Left lung (tissue), 10 donors: ENCODE measurements around the gene ECHDC1. TPM values are rescaled to one million over a fixed set of nuclear protein-coding genes. Genes with fewer than 3 reads are reported as not detected.

Source experiments
- ATAC-seq: fragments of 200-7000 bp; cut with Tn5 transposase; one replicate; pipeline ENCODE4 v1.9.1; 2020; ENCODE audit warnings: moderate library complexity
- DNase-seq, 4 donors: peaks; one replicate each; pipeline ENCODE4 v3.0.0-alpha.2; 2013 to 2020
- H3K27ac ChIP-seq, 2 donors: fragments of 200-600 bp; sonication (generic) in 1 of 2; one replicate each; pipeline versions ENCODE4 v1.5.0 to v1.8.0; 2020 to 2021
- H3K27me3 ChIP-seq, 2 donors: fragments of 200-600 bp; sonication (generic) in 1 of 2; one replicate each; pipeline versions ENCODE4 v1.5.0 to v1.8.0; 2020 to 2021
- H3K36me3 ChIP-seq, 2 donors: fragments of 200-600 bp; sonication (generic) in 1 of 2; one replicate each; pipeline versions ENCODE4 v1.5.0 to v1.8.0; 2020 to 2021
- H3K4me1 ChIP-seq, 2 donors: fragments of 200-600 bp; one replicate each; pipeline ENCODE4 v1.8.0; 2021
- H3K4me3 ChIP-seq, 2 donors: fragments of 200-600 bp; sonication (generic) in 1 of 2; one replicate each; pipeline versions ENCODE4 v1.5.0 to v1.8.0; 2020 to 2021; ENCODE audit warnings: mild to moderate bottlenecking in 1 of 2
- H3K9me3 ChIP-seq, 2 donors: fragments of 200-600 bp; sonication (generic) in 1 of 2; one replicate each; pipeline versions ENCODE4 v1.5.0 to v1.8.0; 2020 to 2021
- intact Hi-C, 2 donors: fragments of 100-400 bp; cut with DNase I; formaldehyde crosslinking; loops; one replicate each; pipeline versions ENCODE4 v1.11.2 to v1.14.2; 2022
- polyA plus RNA-seq, 6 donors: library from polyadenylated mRNA; unstranded; fragments of 120-200 nt; gene quantifications; one replicate each; pipeline ENCODE4 v1.2.1, GENCODE V29; 2013; ENCODE audit not compliant: insufficient read length in 6 of 6
- total RNA-seq, 2 donors: library from RNA; stranded (reverse); fragmentation: NEBNext Ultra II Directional; extraction: Animal tissue kit (Norgen Biotek cat#: 25700); gene quantifications; one replicate each; pipeline ENCODE4 v1.2.1, GENCODE V29; 2021
- TF ChIP-seq, protein P1 (sequence below), 2 donors: fragments of 200-600 bp; sonication (generic) in 1 of 2; IDR thresholded peaks; one replicate each; pipeline versions ENCODE4 v1.5.0 to v1.8.0; 2021; ENCODE audit warnings: antibody characterized with exemption in 2 of 2
- donor health status: DM: no; HTN: yes; CAD: no.
- donor health status: DM: no; HTN: no; CAD: no.

The ECHDC1 gene
- total and polyA plus RNA-seq, 8 donors = 65.9 to 88.2 (median 81.0) TPM

DNA sequence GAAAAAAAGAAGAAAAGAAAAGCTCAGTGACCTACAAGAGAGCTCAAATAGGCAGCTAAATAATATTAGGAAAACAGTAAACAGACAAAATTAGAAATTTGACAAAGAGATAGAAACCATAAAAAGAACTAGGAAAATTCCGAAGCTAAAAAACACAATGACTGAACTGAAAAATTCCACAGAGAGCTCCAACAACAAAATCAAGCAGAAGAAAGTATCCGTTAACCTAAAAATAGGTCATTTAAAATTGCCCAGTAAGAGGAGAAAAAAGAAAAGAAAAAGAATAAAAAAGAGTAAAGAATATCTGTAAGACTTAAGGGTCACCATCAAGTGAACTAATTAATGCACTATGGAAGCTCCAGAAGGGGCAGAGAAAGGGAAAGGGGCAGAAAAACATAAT, 6.6 kb upstream of the ECHDC1 start:
- intact Hi-C loops = no loop called here
- Histone ChIP-seq H3K27me3 (no peaks in the 10 kb centered on the region), H3K9me3 (peaks cover 0 to 4% of the 10 kb centered on the region in 2 donors), H3K4me3 (no peak overlapping the region), H3K27ac (no peak overlapping the region), H3K36me3 (no peaks in the 10 kb centered on the region), H3K4me1 (peaks cover 0 to 40% of the 10 kb centered on the region in 2 donors)
- TF ChIP-seq, protein P1, sequence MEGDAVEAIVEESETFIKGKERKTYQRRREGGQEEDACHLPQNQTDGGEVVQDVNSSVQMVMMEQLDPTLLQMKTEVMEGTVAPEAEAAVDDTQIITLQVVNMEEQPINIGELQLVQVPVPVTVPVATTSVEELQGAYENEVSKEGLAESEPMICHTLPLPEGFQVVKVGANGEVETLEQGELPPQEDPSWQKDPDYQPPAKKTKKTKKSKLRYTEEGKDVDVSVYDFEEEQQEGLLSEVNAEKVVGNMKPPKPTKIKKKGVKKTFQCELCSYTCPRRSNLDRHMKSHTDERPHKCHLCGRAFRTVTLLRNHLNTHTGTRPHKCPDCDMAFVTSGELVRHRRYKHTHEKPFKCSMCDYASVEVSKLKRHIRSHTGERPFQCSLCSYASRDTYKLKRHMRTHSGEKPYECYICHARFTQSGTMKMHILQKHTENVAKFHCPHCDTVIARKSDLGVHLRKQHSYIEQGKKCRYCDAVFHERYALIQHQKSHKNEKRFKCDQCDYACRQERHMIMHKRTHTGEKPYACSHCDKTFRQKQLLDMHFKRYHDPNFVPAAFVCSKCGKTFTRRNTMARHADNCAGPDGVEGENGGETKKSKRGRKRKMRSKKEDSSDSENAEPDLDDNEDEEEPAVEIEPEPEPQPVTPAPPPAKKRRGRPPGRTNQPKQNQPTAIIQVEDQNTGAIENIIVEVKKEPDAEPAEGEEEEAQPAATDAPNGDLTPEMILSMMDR (IDR thresholded peaks at IDR 0.05) = no peak
- DNase-seq = no peak
- no peak for ATAC-seq

DNA sequence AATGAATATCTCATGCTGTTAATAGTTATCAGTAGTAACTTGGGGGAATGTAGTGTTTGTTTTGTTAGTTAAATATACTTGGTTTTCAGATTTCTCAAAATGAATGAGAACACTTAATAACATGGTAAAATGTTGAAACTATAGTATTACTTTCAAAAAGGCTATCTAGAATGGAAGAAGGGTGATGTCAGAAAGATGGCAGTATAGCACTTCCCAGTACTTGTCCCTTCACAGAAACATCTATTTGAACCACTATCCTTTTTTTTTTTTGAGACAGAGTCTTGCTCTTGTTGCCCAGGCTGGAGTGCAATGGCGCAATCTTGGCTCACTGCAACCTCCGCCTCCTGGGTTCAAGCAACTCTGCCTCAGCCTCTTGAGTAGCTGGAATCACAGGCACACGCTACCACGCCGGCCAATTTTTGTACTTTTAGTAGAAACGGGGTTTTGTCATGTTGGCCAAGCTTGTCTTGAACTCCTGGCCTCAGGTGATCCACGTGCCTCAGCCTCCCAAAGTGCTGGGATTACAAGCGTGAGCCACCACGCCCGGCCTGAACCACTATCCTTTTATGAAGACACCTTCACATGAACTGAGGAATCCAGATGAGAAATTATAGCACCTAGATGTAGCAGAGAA, 4.7 kb upstream of the ECHDC1 start:
- peaks cover 0 to 4% of the 10 kb centered on the region in 2 donors for H3K9me3 ChIP-seq
- ATAC-seq = peak; percentile 60
- intact Hi-C loops = no loop called here
- no peak overlapping the region for H3K4me3 ChIP-seq
- H3K36me3 ChIP-seq = no peaks in the 10 kb centered on the region
- H3K27ac ChIP-seq = peak overlapping the region; percentile 71 to 74
- H3K4me1 ChIP-seq = peaks cover 0 to 50% of the 10 kb centered on the region in 2 donors
- peak in 2 of 4 donors; percentile 44 to 57 for DNase-seq
- H3K27me3 ChIP-seq = no peaks in the 10 kb centered on the region
- TF ChIP-seq, protein P1 (IDR thresholded peaks at IDR 0.05) = no peak

GRCh38 chr6:127347178-127347577, 3.8 kb upstream of the ECHDC1 start:
- no peaks in the 10 kb centered on the region for H3K27me3 ChIP-seq
- DNase-seq = peak in 2 of 4 donors; percentile 35 to 56
- TF ChIP-seq, protein P1 (IDR thresholded peaks at IDR 0.05) = no peak
- H3K36me3 ChIP-seq = no peaks in the 10 kb centered on the region
- peak overlapping the region; percentile 71 to 74 for H3K27ac ChIP-seq
- ATAC-seq = peak; percentile 16
- H3K4me1 ChIP-seq = peaks cover 3 to 49% of the 10 kb centered on the region in 2 donors
- H3K9me3 ChIP-seq = peaks cover 0 to 4% of the 10 kb centered on the region in 2 donors
- no peak overlapping the region for H3K4me3 ChIP-seq
- intact Hi-C loops = no loop called here

DNA sequence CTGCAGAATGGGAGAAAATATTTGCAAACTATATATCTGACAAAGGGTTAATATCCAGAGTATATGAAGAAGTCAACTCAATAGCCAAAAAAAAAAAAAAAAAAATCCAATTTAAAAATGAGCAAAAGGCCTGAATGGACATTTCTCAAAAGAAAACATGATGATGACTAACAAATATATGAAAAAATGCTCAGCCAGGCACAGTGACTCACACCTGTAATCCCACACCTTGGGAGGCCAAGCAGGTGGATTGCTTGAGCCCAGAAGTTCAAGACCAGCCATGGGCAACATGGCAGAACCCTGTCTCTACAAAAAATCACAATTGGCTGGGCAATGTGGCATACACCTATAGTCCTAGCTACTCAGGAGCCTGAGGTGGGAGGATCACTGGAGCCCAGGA, 2.1 kb upstream of the ECHDC1 start:
- peak overlapping the region; percentile 13 to 74 for H3K27ac ChIP-seq
- peaks cover 0 to 4% of the 10 kb centered on the region in 2 donors for H3K9me3 ChIP-seq
- H3K4me1 ChIP-seq = peaks cover 9 to 63% of the 10 kb centered on the region in 2 donors
- no peak for DNase-seq
- H3K36me3 ChIP-seq = no peaks in the 10 kb centered on the region
- TF ChIP-seq, protein P1 (IDR thresholded peaks at IDR 0.05) = no peak
- ATAC-seq = no peak
- H3K27me3 ChIP-seq = no peaks in the 10 kb centered on the region
- no peak overlapping the region for H3K4me3 ChIP-seq
- intact Hi-C loops = no loop called here

- Histone ChIP-seq H3K27me3 (no peaks in the 10 kb centered on the region), H3K4me3 (peak overlapping the region; percentile 45 to 56), H3K27ac (peak overlapping the region; percentile 87 to 91), H3K36me3 (no peaks in the 10 kb centered on the region), H3K4me1 (peaks cover 9 to 77% of the 10 kb centered on the region in 2 donors), H3K9me3 (no peaks in the 10 kb centered on the region)
- TF ChIP-seq, protein P1 (IDR thresholded peaks at IDR 0.05) = no peak
- peak; percentile 1 for ATAC-seq
- peak in 2 of 4 donors; percentile 28 to 35 for DNase-seq
- intact Hi-C loops = no loop called here
These were observed 625 bp upstream of the ECHDC1 start for GRCh38 chr6:127343809-127344659.
